Ishikawa (cell line): ENCODE data around the gene KDM2B.

Experiments used
- CEBPB ChIP-seq: IDR thresholded peaks from 2 replicates; pipeline ENCODE4 v1.6.1; 2012
- CREB1 ChIP-seq: IDR thresholded peaks from 2 replicates; pipeline ENCODE4 v1.6.1; 2012; ENCODE audit warnings: low read depth
- EGR1 ChIP-seq: IDR thresholded peaks from 2 replicates; pipeline ENCODE4 v1.6.1; 2012
- EP300 ChIP-seq: IDR thresholded peaks from 2 replicates; pipeline ENCODE4 v1.6.1; 2012; ENCODE audit warnings: borderline replicate concordance
- FOXM1 ChIP-seq: IDR thresholded peaks from 2 replicates; pipeline ENCODE4 v1.6.1; 2012; ENCODE audit warnings: low read depth, borderline replicate concordance
- NFIC ChIP-seq: IDR thresholded peaks from 2 replicates; pipeline ENCODE4 v1.6.1; 2012
- RAD21 ChIP-seq: IDR thresholded peaks from 2 replicates; pipeline ENCODE4 v1.6.1; 2012; ENCODE audit warnings: low read depth
- TAF1 ChIP-seq: IDR thresholded peaks from 2 replicates; pipeline ENCODE4 v1.6.1; 2012; ENCODE audit warnings: low read depth, mild to moderate bottlenecking
- TCF12 ChIP-seq: IDR thresholded peaks from 2 replicates; pipeline ENCODE4 v1.6.1; 2012; ENCODE audit warnings: low read depth
- TEAD4 ChIP-seq: IDR thresholded peaks from 2 replicates; pipeline ENCODE4 v1.6.1; 2012
- YY1 ChIP-seq: IDR thresholded peaks from 2 replicates; pipeline ENCODE4 v1.6.1; 2012; ENCODE audit warnings: low read depth
- ZBTB7A ChIP-seq: IDR thresholded peaks from 2 replicates; pipeline ENCODE4 v1.6.1; 2012; ENCODE audit warnings: low read depth
- TF ChIP-seq, protein P1 (sequence below): IDR thresholded peaks from 2 replicates; pipeline ENCODE4 v1.6.1; 2012; ENCODE audit warnings: low read depth, mild to moderate bottlenecking
- TF ChIP-seq, protein P2 (sequence below): IDR thresholded peaks from 2 replicates; pipeline ENCODE4 v1.6.1; 2012
- TF ChIP-seq, protein P3 (sequence below): IDR thresholded peaks from 2 replicates; pipeline ENCODE4 v1.6.1; 2012

KDM2B gene

DNA sequence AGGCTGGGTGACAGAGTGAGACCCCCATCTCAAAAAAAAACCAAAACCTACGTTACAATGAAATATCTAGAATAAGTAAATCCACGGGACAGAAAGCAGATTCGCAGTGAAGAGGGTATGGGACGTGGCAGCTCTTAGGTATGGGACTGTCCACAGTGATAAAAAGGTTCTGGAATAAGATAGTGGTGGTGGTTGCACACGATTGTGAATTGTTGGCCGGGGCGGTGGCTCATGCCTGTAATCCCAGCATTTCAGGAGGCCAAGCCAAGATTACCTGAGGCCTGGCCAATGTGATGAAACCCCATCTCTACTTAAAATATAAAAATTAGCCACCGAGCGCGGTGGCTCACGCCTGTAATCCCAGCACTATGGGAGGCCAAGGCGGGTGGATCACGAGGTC lies 76.3 kb downstream of the KDM2B start:
- TF ChIP-seq TCF12: no peak
- TF ChIP-seq, protein P1, sequence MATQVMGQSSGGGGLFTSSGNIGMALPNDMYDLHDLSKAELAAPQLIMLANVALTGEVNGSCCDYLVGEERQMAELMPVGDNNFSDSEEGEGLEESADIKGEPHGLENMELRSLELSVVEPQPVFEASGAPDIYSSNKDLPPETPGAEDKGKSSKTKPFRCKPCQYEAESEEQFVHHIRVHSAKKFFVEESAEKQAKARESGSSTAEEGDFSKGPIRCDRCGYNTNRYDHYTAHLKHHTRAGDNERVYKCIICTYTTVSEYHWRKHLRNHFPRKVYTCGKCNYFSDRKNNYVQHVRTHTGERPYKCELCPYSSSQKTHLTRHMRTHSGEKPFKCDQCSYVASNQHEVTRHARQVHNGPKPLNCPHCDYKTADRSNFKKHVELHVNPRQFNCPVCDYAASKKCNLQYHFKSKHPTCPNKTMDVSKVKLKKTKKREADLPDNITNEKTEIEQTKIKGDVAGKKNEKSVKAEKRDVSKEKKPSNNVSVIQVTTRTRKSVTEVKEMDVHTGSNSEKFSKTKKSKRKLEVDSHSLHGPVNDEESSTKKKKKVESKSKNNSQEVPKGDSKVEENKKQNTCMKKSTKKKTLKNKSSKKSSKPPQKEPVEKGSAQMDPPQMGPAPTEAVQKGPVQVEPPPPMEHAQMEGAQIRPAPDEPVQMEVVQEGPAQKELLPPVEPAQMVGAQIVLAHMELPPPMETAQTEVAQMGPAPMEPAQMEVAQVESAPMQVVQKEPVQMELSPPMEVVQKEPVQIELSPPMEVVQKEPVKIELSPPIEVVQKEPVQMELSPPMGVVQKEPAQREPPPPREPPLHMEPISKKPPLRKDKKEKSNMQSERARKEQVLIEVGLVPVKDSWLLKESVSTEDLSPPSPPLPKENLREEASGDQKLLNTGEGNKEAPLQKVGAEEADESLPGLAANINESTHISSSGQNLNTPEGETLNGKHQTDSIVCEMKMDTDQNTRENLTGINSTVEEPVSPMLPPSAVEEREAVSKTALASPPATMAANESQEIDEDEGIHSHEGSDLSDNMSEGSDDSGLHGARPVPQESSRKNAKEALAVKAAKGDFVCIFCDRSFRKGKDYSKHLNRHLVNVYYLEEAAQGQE: no peak
- TF ChIP-seq ZBTB7A: no peak
- no peak for TF ChIP-seq FOXM1
- TF ChIP-seq RAD21: no peak
- TF ChIP-seq EGR1: no peak
- no peak for TF ChIP-seq TEAD4
- no peak for TF ChIP-seq CEBPB
- TF ChIP-seq, protein P2, sequence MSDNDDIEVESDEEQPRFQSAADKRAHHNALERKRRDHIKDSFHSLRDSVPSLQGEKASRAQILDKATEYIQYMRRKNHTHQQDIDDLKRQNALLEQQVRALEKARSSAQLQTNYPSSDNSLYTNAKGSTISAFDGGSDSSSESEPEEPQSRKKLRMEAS: no peak

DNA sequence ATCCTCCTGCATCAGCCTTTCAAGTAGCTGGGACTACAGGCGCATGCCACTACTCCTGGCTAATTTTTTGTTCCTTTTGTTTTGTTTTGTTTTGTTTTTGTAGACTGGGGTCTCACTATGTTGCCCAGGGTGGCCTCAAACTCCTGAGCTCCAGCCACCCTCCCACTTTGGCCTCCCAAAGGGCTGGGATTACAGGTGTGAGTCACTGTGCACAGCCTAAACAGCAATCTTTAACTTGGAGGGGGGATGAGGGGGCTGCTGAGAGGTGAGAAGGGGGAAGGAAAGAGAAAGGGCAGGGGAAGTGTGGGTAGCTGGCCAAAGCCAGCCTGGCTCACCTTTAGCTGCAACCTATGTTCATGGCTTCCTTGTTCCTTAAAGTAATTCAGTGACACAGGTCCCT lies 77.4 kb downstream of the KDM2B start:
- no peak for TF ChIP-seq ZBTB7A

DNA sequence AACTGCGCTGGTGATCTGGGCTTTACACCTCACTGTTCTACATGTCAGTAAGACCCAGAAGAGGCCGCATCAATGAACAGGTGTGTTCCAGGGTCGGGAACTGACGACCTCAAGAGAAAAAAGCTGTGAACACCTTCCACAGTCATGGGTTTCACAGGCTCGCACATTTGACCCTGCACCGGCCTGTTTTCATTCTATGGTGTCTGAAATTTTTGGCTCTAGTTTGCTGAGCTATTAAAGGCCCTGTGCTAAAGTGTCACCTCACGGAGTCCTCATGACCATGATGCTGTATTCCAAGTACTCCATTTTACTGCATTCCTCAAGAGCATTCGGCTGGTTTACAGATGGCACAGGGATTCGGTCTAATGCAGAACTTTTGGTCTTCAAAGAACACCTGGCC lies 78.9 kb downstream of the KDM2B start:
- TF ChIP-seq TCF12: no peak
- TF ChIP-seq NFIC: no peak
- TF ChIP-seq, protein P2: no peak
- TF ChIP-seq EP300: no peak
- no peak for TF ChIP-seq CEBPB
- TF ChIP-seq CREB1: no peak
- TF ChIP-seq TEAD4: no peak
- TF ChIP-seq, protein P3, sequence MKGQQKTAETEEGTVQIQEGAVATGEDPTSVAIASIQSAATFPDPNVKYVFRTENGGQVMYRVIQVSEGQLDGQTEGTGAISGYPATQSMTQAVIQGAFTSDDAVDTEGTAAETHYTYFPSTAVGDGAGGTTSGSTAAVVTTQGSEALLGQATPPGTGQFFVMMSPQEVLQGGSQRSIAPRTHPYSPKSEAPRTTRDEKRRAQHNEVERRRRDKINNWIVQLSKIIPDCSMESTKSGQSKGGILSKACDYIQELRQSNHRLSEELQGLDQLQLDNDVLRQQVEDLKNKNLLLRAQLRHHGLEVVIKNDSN: no peak

DNA sequence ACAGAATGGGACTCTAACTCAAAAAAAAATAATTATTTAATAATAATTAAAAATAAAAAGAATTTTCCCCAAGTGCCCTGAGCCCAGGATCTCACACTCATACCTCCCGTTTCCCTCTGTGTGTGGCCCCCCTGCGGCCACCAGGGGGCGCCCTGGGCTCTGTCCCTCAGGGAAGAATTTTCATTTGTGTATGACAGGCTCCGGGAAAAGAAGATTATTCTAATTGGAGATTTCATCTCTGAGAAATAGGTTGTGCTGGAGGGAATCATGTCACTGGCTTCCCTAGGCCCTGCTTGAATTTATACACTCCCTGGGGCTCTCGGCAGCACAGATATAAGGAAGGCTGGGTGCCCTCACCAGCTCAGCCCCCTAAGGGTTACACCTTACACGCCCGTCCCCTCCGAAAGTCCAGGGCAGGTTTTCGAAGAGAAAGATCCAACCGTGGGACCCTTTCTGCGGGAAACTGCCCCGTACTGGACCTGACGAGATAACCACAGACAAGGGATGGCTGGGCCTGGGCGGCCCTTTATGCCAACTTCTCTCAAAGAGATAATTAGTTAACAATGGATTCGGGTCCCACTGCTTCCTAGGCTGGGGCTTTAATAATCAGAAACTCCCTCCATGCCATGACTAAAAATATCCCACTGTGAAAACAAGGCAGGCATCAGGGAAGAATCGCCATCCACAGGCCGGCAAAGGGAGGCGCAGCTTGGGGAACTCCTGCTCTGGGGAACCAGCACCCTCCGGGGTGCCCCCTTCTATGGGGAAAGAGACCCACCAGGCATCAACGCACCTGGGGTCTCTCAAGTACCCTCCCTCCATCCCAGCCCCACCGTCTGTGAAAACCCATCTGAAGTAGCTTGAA lies 80.7 kb downstream of the KDM2B start:
- TF ChIP-seq RAD21 (peak; percentile 76), TCF12 (no peak)

DNA sequence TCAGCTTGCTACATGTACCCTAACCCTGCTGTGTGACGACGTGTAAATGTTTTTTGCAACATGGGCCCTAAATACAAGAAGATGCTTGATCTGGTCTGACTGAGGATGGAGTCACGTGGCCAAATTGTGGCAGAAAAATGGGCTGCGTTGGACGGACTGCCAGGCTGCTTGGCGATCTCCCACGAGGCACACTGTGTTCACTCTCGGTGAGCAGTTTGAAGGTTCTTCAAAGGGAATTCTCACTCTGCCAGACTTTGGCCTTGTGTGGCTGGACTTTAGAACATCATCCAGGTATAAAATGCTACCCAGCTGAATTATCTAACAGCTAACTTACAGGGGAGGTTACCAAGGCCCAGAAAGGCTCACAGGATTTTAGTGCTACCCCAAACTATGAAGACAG lies 85.1 kb downstream of the KDM2B start:
- TF ChIP-seq, protein P1: no peak
- TF ChIP-seq ZBTB7A (no peak), TEAD4 (no peak), NFIC (no peak), EGR1 (no peak), TAF1 (no peak), FOXM1 (no peak), RAD21 (no peak)

DNA sequence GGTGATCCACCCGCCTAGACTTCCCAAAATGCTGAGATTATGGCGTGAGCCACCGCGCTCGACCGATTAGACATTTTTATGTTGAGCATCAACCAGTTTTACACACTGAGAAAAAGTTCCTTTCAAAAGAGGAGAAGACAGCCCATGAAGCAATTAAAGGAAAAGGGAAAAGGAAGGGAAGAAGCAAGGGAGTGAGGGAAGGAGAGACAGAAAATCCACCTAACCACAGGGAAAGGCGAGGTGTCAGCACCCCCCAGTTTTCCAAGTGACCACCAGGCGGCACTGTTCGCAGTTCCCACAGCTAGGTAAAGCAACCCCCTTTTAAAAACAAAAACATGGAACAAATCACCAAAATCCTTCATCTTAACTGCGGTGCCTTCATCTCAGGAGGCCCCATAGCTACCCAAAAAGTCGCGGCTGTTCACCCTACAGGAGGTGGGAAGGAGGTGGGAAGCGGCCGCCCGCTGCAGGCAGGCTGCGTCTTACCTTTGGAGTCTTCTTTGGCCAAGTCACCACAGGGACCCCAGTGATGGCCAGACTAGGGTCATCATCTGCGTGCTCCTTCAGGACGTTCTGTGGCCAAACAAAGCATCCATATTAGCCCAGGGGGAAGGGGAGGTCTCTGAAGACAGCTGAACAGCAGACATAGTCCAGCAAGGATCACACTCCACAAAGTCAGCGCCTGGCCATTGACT lies 86.6 kb downstream of the KDM2B start:
- TF ChIP-seq, protein P2: no peak
- TF ChIP-seq CEBPB (no peak), TAF1 (0 out of 2 replicates have a peak, but pooled peaks have one; percentile 15), TEAD4 (no peak), CREB1 (no peak), FOXM1 (no peak), EP300 (no peak), RAD21 (peak; percentile 62), NFIC (no peak), YY1 (no peak), EGR1 (no peak)
